Middle frontal gyrus (tissue), 1 donor: ENCODE results near the gene PPP1R1B.

Experiments
- DNase-seq: peaks from one replicate; pipeline ENCODE4 v3.0.0-alpha.2; 2015; ENCODE audit warnings: low spot score; ENCODE audit errors: extremely low spot score

The PPP1R1B gene

DNA sequence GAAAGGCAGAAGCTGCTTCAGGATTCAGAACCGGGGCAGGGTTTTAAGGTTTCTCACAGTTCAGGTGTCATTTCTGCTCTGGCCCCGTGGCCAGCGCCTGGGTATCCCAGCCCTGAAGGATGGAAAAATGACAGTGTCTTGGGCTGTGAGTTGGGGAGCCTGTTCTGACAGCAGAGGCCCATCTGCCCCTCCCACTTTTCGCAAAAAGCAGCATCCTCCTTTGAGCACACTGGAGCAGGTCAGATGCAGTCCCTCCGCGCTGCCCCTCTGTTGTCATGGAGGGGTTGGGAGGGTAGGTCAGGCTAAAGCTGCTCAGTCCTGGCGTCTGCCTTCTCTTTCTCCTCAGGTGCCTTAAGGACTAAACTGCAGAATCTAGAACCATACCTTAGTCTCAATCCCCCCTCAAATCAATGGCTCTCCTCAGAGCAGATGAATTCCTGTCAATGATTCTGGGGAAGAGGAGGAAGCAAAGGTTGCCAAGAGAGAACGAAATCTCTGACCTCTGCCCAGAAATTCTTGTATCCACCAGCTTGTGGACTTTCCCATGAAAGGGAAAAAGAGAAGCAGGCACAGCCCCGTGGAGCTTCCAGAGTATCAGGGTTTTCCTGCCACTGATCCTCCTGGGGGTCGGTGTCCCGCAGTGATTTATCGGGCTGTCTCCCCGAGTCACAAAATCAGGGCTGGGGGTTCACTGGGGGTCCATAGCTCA lies 26.3 kb upstream of the PPP1R1B start:
- no peak for DNase-seq

DNA sequence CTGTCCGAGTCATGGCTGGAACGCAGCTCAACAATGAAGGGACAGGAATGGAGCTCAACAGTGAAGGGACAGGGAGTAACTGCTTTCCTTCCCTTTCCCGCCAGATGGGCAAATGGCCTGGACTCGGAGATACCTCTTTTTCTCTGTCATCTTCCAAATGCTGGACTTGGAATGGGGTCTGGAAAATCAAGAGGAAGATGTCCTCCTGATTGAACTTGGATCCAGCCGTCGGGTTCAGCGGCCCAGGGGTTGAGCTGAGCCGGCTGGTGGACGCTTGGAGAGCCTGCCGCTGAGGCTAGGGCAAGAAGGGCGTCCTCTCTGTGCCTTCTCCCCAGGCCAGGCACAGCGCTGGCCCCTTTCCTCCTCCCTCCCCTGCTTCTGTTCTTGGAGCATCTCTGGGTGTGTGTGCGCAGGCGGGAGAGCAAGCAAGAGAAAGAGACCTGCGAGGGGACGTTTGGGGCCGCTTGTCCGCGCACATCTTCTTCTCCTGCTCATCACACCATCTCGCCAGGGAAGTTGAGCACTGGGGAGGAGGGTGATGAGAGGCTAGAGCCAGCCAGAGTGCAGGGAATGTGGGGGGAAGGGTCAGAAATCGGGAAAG lies 25.7 kb upstream of the PPP1R1B start:
- no peak for DNase-seq

DNA sequence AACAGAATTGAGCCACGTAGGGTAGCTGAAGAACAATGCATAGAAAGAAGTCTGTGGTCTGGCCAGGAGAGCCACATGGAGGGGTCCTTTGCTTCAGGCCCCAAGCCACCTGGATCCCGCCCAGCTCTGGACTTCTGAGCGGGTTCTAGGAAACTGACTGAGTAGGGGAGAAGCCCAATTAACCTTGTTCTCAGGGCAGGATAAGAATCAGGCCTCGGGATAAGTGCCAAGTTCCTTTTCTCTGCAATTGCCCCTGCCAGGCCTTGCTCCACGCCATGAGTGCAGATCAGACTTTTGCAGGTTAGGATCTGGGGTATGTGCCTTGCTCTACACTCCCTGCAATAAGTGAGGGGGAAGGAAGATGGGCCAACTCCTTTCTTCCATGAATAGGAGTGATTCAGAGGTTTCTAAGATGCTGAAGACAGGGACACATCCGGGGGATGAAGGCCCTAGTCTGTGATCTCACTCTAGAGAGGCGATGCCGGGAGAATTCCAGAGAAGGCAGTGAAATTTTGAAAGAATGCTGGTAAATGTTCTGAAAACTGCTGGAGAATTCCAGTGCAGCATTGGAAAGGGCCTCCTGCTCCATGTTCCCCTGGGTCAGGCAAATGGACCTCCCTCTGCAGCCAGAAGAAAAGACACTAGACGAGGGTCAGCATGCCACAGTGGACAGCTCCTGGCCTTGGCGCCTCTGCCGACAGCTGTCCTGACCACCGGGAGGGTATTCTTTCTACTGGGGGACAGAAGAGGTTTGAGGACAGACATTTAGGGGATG lies 24.8 kb upstream of the PPP1R1B start:
- DNase-seq, result no peak

DNA sequence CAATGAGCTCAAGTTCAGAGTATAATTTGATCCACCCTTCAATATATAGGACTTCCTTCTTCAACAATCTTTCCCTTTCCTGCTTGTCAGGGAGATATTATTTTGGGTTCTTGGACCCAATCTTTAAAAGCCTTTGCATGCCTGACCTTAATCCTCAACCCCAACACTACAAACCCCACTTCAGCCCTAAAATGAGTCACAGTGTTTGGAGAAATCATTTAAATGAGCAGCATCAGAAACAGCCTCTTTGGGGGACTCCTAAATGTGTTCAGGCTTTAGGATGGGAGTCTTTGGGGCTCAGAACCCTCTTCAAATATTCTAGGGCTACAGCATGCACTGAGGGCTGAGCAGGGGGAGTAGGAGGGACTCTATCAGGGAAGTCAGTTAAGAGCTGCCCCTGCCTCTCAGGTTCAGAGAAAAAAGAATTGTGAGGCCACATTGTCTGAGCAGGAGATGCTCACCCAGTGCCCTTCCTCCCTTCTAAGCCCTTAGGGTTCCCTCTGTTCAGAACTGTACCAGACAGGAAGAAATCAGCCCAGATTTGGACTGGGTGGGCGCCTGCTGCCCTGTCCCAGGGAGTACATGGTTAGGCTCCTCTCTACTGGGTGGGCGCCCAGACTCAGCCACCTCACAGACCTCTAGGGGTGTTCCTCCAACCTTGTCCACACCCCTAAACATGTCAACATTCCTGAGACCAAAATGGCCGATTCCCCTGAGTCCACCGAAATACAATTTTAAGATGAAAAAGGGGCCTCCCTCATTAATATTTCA lies 24.0 kb upstream of the PPP1R1B start:
- DNase-seq, result no peak

DNA sequence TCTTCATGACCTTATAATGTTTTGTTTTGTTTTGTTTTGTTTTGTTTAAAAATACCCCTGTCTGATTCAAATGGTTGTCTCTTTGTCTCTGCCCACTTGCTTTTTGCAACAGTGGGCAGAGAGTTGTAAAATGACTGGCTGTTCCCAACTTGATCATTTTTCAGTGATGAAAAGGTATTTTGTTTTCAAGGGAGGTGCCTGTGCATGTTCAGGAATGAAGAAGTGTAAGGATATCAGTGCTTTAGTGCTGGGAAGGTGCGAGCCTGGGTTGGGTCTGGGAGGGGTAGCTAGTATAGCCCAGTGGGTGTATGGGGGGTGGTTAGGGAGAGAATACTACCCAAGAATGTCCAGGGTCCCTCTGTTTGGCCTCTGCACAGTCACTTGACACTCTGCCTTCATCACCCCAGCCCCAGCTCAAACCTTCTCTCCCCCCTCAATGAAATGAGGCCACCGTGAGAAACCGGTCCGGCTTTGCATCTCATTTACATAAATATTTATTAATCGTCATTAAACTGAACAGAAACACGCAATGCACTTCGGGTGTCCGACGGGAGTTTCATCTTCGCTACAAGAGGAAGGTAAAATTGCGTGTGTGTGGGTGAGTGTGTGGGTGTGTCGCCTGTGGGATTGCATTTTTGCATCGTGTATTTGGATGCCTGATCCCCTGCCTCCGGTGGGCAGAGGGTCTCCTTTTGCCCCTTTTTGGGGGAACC lies 23.3 kb upstream of the PPP1R1B start:
- DNase-seq, result no peak

DNA sequence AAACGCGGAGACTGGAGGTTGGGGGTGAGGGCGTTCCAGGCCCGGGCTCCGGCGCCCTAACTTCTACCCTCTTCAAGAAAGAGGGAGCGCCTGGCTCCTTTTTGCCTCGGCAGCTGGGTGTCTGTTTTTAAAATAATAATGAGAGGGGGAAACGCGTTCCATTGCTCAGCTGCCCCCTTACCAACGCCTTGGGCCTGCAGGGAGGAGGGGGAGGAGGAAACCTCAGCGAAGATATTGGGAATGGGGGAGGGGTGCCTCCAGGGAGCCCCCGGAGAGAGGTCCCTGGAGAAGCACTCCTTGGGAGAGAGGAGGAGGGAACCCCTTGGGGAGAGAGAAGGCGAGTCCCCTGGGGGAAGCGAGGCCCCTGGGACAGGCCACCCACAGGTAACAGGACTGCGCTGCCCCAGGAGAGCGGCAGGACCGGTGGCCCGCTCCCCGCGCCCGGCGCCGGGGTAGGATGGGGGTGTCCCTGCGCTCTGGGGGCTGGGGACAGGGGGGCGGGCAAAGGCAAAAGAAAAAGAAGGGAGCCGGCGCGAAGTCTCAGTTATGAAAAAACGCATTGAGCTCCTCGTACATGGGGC lies 21.8 kb upstream of the PPP1R1B start:
- no peak for DNase-seq

DNA sequence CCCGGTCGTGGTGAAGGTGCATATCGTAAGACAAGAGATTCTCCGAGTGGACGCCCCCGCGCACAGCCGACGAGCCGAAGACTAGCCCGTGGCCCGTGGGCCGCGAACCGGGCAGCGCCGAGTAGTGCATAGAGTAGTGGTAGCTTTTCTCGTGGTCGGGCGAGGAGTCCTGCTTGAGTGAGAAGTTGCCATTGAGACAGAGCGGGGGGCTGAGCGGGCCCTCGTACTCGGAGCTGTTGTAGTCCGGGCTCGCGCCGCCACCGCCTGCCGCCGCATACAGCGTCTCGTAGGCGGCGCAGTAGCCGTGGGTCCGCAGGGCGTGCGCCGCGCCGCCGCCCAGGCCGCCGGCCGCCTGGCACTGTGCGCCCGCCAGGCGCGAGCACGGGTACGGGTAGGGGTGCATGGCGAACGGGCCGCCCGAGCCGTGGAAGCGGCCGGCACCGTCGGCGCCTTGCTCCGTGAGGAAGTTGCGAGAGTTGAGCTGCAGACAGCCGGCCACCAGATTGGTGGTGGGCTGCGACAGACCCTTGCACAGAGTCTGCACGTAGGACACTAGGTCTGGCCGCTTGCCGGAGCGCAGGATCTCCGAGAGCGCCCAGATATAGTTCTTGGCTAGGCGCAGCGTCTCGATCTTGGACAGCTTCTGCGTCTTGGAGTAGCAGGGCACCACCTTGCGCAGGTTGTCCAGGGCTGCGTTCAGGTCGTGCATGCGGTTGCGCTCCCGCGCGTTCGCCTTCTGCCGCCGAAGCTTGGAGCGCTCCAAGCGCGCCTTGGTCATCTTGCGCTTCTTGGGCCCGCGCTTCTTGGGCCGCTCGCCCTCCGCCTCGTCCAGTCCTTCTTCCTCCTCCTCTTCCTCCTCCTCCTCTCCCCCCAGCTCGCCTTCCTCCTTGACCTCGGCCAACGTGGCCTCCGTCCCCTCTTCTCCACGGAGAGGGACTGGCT lies 21.0 kb upstream of the PPP1R1B start:
- DNase-seq, result no peak

DNA sequence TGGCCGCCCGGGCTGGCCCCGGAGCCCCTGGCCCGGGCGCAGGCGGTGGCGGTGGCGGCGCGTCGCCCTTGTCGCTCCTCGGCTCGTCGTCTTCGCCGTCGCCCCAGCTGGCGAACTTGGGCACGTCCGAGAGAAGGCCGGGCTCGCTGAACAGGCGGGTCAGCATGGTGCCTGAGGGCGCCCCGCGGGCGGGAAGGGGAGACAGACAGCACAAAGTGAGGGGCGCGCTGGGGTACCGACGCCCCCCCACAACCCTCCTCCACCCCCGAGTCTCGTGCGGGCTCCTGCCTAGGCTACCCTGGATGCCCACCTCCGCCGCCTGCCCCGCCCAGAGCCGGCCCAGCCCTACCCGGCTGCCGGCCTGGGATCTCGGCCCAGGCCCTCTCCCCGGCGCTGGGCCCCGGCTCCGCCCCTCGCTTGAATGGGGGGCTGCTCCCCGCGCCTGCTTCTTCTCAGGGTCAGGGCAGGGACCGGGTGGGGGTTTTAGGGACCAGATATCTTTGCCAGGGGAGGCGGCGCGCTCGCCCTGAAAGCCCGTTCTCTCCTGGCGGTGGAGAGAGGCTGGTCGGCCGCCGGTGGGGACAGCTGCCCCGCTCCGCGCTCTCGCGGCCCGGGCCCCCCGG lies 20.2 kb upstream of the PPP1R1B start:
- DNase-seq, result no peak

DNA sequence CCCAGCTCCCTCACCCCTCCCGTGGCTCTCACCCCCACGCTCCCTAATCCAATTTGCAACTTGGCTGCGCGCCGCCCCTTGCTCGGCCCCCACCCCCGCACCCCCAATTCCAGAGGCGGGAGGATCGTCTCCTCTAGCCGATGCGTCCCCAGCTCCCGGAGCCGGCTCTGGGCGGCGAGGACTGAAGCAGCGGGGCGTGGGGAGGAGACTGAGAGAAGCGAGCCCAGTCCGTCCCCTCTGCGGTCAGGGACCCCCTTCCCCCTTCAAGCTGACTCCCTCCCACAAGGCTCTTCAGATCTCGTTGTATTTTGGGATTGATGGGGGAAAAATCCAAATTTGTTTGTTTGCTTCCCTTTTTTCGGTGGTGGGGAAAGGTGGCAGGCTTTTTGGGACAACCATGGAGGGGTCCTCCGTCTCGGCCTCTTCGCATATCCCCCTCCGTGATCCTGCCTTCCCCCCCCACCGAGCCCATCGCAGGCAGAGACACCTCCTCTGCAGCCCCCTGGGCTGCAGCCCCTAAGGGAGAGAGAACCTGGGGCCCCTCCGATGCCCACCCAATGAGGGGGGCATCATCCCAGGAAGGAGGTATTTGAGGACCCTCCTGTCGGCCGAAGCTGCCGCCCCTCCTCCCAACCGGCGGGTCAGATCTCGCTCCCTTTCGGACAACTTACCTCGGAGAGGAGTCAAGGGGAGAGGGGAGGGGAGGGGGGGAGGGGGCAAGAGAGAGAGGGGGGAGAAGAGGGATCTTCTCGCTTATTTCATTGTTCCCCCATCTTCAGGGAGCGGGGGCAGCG lies 19.5 kb upstream of the PPP1R1B start:
- DNase-seq, result no peak

DNA sequence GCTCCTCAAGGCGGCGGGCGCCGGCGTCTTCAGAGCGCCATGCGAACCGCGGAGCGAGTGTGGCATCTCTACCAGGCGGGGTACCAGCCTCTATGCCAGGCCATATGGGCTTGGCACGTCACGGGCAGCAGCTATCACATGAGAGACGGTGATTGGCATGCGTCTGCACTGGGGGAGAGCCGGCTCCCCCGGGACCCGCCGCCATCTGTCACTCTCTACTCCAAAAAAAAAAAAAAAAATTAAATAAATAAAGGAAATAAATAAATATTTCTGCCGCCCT lies 19.0 kb upstream of the PPP1R1B start, which contains the start of gene NEUROD2:
NEUROD2 (minus strand) TSS at position 70 of the 280 bp plus-strand sequence. CDS start 1,321 bp downstream, outside the sequence.
- DNase-seq, result no peak

DNA sequence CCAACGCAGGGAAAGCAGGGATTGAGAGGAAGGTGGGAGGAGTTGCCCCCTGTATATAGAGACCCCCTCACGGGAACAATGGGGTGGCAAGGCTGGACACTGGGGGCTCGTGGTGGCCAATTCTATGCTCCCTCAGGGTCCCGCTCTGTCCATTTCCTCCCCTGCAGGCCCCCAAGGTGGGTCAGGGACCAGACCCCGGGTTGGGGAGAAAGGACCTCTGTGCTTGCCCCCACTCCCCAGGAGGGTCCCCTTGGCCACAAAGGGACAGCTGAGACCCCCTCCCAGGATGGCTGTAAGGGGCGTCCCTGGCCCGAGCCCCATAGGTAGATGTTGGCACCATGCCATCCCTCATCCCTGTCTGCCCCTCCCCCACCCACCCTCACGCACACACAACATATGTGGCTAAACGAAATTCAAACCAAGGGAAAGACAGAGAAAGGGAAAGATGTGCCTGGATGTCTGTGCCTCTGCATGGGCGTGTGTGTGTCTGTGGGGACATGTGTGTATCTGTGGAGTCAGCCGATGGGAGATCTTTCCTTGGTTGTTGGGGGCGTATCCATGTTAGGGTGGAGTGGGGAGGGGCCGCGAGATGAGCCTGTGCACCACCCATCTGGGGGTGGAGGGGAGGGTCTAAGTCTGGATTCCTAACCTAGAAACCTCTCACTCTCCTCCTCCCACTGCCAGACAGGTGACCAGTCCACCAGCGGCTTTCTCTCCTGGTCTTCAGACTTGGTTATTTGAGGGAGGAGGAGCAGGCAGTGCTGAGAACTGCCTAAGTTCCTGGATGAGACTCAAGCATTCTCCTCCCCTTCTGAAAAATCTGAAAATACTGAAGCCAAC lies 18.4 kb upstream of the PPP1R1B start:
- no peak for DNase-seq

DNA sequence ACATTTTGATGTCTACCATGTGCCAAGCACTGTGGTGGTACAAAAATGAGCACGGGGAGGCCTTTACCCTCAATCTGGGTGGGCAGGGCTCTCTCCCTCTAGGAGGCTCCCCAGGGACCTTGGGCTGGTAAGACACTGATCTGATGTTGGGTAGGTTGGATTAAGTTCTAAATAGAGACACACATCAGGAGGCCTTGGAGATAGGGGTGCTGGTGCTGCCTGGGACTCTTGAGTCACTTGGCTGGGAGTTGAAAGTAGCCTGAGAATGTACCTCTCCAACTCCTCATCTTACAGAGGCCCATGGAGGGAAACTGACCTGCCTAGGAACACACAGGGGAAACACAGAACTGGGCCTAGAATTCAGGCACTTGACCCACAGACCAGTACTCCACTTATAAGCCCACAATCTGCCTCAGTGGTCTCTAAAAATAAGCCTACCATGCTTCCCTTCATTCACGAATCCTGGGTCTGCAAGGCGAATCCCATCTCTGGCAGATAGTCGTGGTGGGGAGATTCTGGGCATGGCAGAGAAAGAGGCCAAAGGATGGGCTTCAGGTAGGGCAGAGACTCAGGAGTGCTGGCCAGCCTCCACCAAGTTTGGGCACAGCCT lies 17.2 kb upstream of the PPP1R1B start:
- DNase-seq, result no peak

DNA sequence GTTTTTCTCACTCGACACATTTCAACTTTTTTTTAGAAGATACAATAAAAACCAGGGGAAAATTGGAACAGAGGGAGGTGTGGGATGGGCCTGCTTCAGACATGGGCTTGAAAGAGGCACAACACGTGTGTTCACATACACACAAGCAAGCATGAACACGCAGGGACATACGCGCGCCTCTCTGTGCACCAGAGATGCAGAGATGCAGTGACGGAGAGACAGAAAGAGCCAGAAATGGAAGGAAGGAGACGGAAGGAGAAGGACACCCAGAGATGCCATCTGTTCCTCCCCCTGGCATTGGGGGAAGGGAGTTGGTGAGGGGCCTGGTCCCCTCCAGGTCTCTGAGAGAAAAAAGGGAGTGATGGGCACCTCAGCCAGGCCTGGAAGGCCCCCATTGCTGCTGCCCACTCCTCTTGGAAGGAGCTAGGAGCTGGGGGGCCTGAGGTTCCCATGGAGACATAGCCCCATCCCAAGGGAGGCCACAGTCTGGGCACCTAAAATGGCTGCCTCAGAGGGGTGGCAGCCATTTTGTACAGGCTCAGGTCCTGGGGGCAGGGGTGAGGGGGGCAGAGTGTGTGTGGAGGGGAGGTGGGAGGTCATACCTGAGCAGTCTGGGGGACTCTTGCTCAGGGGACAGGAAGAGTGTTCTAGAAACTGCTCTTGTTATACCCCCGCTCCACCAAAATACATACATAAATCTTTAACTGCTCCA lies 15.2 kb upstream of the PPP1R1B start:
- DNase-seq, result no peak

DNA sequence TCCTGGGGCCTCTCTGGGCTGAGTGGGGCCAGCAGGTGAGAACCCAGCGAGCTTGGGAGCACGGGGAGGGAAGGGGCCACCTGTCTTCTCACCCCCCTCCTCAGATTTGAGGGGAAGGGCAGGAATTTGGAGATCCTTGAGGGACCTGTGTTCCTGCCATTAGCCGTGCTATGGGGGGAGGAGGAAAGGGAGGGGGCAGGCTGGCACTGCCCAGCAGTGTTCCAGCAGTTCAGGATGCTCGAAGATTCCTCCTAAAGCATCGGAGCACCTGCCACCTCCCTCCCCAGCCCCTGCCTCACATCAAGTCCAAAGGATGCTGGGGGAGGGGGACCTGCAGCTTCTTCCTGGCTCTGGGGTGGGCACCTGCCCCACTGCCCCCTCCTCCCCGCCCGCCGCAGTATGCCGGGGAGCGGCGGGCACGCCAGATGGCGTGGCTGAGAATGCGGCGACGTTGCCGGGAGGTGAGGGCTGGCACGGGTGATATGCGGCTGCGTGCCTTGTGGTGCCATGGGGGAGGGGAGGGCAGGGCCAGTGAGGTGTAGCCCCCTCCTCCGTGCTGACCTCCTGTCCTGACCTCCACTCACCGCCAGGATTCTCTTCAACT lies 14.4 kb upstream of the PPP1R1B start:
- DNase-seq, result no peak

DNA sequence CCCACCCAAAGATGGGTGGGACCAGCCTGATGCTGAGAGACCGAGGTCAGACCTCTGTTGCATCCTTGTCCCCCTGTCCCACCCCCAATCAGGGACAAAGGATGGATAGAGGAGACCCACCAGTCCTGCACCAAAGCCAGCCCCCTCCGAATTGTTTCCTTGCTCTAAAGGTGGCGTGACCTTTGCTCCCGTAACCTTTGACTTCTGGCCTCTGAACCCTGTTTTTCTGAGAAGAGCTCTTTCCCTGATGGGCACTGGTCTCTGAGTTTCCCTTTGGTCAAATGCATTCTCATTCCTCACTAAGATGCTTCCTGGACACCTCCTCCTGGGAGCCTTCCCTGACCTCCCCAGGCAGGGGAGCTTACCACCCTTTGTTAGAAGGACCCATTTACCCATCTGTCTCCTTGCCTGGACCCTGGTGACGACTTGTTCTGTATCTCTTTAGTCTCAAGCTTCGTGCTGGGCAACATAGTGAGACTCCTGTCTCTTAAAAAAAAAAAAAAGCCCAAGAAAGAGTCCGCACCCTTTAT lies 13.8 kb upstream of the PPP1R1B start:
- DNase-seq, result no peak
